OCI-LY7 (cell line): Measurements from ENCODE around the gene OR7G2. TPM values are rescaled to one million over a fixed set of nuclear protein-coding genes. Genes with fewer than 3 reads are reported as not detected.
"Not testable (repeated sequence)": the region's sequence is repeated elsewhere in the genome, so short reads cannot be mapped to it uniquely, and the experiment has no call there.

Experiments used
- BruUV-seq: library from RNA; stranded (reverse); fragments of 400-500 nt; replicated peaks from 2 replicates; lab custom pipeline; 2021; lab: Mats Ljungman, UMichigan
- CTCF ChIA-PET: fragments of 300-600 bp; sonication (Branson Sonifier 250); formaldehyde crosslinking; loops from one replicate; lab custom pipeline; 2022; ENCODE audit warnings: antibody characterized with exemption; ENCODE audit not compliant: unreplicated experiment; lab: Charles Lee
- POLR2A ChIA-PET: fragments of 300-600 bp; sonication (Branson Sonifier 250); formaldehyde crosslinking; loops from one replicate; lab custom pipeline; 2022; ENCODE audit warnings: antibody characterized with exemption; lab: Charles Lee
- DNase-seq: peaks from one replicate; pipeline ENCODE4 v3.0.0-alpha.2; 2015; ENCODE audit warnings: low spot score
- H2AFZ ChIP-seq: fragments of 200-600 bp; sonication (generic), shearing (Covaris generic); 2 replicates; pipeline ENCODE4 v1.6.1; 2014; ENCODE audit warnings: mild to moderate bottlenecking, antibody characterized with exemption, low read length, moderate library complexity
- H3K27ac ChIP-seq: fragments of 200-600 bp; sonication (generic); 2 replicates; pipeline ENCODE4 v1.5.1; 2014; ENCODE audit warnings: mixed run types, low read depth, mild to moderate bottlenecking, moderate library complexity, low read length, inconsistent platforms; ENCODE audit not compliant: poor library complexity, severe bottlenecking
- H3K36me3 ChIP-seq: fragments of 200-600 bp; sonication (generic); 2 replicates; pipeline ENCODE4 v1.6.1; 2014; ENCODE audit warnings: mild to moderate bottlenecking, antibody characterized with exemption, low read length, moderate library complexity, mixed read lengths; ENCODE audit not compliant: insufficient read depth
- H3K4me1 ChIP-seq: fragments of 200-600 bp; sonication (generic); 2 replicates; pipeline ENCODE4 v1.5.1; 2014; ENCODE audit warnings: mild to moderate bottlenecking, low read length; ENCODE audit not compliant: insufficient read depth, poor library complexity, severe bottlenecking
- H3K4me2 ChIP-seq: fragments of 200-600 bp; sonication (generic); 2 replicates; pipeline ENCODE4 v1.6.1; 2014; ENCODE audit warnings: mild to moderate bottlenecking, low read length
- H3K4me3 ChIP-seq: fragments of 200-600 bp; sonication (generic); 2 replicates; pipeline ENCODE4 v1.5.1; 2014; ENCODE audit warnings: mild to moderate bottlenecking, low read depth, low read length; ENCODE audit not compliant: poor library complexity, severe bottlenecking
- H3K79me2 ChIP-seq: fragments of 200-600 bp; sonication (generic); 2 replicates; pipeline ENCODE4 v1.6.1; 2016; ENCODE audit warnings: low read depth, mild to moderate bottlenecking, low read length, moderate library complexity, mixed read lengths; ENCODE audit not compliant: insufficient read depth
- H3K9me2 ChIP-seq: fragments of 200-600 bp; sonication (generic); 2 replicates; pipeline ENCODE4 v1.6.1; 2016; ENCODE audit warnings: mild to moderate bottlenecking, low read length, mixed read lengths; ENCODE audit not compliant: insufficient read depth
- H3K9me3 ChIP-seq: fragments of 200-600 bp; sonication (generic); 2 replicates; pipeline ENCODE4 v1.6.1; 2014; ENCODE audit warnings: mild to moderate bottlenecking, mixed run types, low read length, mixed read lengths
- H4K20me1 ChIP-seq: fragments of 200-600 bp; sonication (generic); 2 replicates; pipeline ENCODE4 v1.6.1; 2014; ENCODE audit warnings: mild to moderate bottlenecking, antibody characterized with exemption, low read length, moderate library complexity, mixed read lengths; ENCODE audit not compliant: insufficient read depth
- CTCF ChIP-seq: fragments of 200-600 bp; sonication (generic); conservative IDR thresholded peaks from 2 replicates; pipeline ENCODE4 v1.5.1; 2014; ENCODE audit warnings: mild to moderate bottlenecking, antibody characterized with exemption, low read length, moderate library complexity, mixed read lengths
- EZH2phosphoT487 ChIP-seq: fragments of 200-600 bp; sonication (generic); IDR thresholded peaks from 2 replicates; pipeline ENCODE4 v1.6.1; 2018; ENCODE audit warnings: low read depth, borderline replicate concordance, mild to moderate bottlenecking, mixed run types, antibody characterized with exemption, low read length, moderate library complexity, mixed read lengths
- intact Hi-C: fragments of 100-400 bp; cut with micrococcal nuclease; formaldehyde crosslinking; loops from one replicate; pipeline ENCODE4 v1.10.0; 2022; ENCODE audit not compliant: unreplicated experiment
- total RNA-seq, 2 experiments: library from RNA; depleted of rRNA in 1 of 2; stranded (reverse); fragments of >200 nt in 1 of 2; shearing (Covaris generic) in 1 of 2; gene quantifications; 2 replicates each; pipeline ENCODE4 v1.2.3, GENCODE V29; 2014 to 2022

The OR7G2 gene
- total RNA-seq, 2 experiments from 2014 or later: not detected

- no peaks in the 10 kb centered on the region for H3K79me2 ChIP-seq
- BruUV-seq: no TSS peak
- TF ChIP-seq CTCF: no peak
- no peak for TF ChIP-seq EZH2phosphoT487
- ChIA-PET POLR2A (no interaction called here), CTCF (no interaction called here)
- H3K4me2 ChIP-seq: no peak overlapping the region
- no peaks in the 10 kb centered on the region for H3K9me2 ChIP-seq
- no peak overlapping the region for H2AFZ ChIP-seq
- no peak overlapping the region for H3K4me3 ChIP-seq
- H3K9me3 ChIP-seq: no peaks in the 10 kb centered on the region
- DNase-seq: no peak
- H3K4me1 ChIP-seq: no peaks in the 10 kb centered on the region
- no peak overlapping the region for H3K27ac ChIP-seq
- intact Hi-C loops: loop anchor here (5.0 kb wide), 1 partner anchor 420 kb away; no protein-coding TSS in a partner anchor
- no peaks in the 10 kb centered on the region for H3K36me3 ChIP-seq
- H4K20me1 ChIP-seq: no peaks in the 10 kb centered on the region
Measured at GRCh38 chr19:9076901-9077300, 30.4 kb downstream of the OR7G2 start.

- ChIA-PET CTCF (no interaction called here), POLR2A (no interaction called here)
- no peak for DNase-seq
- Histone ChIP-seq H3K27ac (no peak overlapping the region), H3K4me1 (no peaks in the 10 kb centered on the region), H3K9me2 (no peaks in the 10 kb centered on the region), H2AFZ (no peak overlapping the region), H4K20me1 (no peaks in the 10 kb centered on the region), H3K4me3 (no peak overlapping the region), H3K79me2 (no peaks in the 10 kb centered on the region), H3K36me3 (no peaks in the 10 kb centered on the region), H3K4me2 (no peak overlapping the region), H3K9me3 (no peaks in the 10 kb centered on the region)
- no peak for TF ChIP-seq CTCF
- no peak for TF ChIP-seq EZH2phosphoT487
- no TSS peak for BruUV-seq
- intact Hi-C loops: loop anchor here (5.0 kb wide), 1 partner anchor 418 kb away; no protein-coding TSS in a partner anchor
Measured at GRCh38 chr19:9075064-9075949, 32.0 kb downstream of the OR7G2 start.

- Histone ChIP-seq H2AFZ (no peak overlapping the region), H3K4me1 (no peaks in the 10 kb centered on the region), H3K27ac (no peak overlapping the region), H3K4me3 (no peak overlapping the region), H3K9me2 (no peaks in the 10 kb centered on the region), H3K79me2 (no peaks in the 10 kb centered on the region), H4K20me1 (no peaks in the 10 kb centered on the region), H3K4me2 (no peak overlapping the region), H3K9me3 (no peaks in the 10 kb centered on the region), H3K36me3 (no peaks in the 10 kb centered on the region)
- no peak for TF ChIP-seq CTCF
- no peak for TF ChIP-seq EZH2phosphoT487
- no peak for DNase-seq
- POLR2A ChIA-PET: no interaction called here
- CTCF ChIA-PET: no interaction called here
- intact Hi-C loops: no loop called here
- no TSS peak for BruUV-seq
Measured at GRCh38 chr19:9073806-9074205, 33.5 kb downstream of the OR7G2 start.

- H3K4me1 ChIP-seq, H4K20me1 ChIP-seq, H3K9me3 ChIP-seq, H3K27ac ChIP-seq, H3K79me2 ChIP-seq, H3K4me3 ChIP-seq, POLR2A ChIA-PET, BruUV-seq, intact Hi-C loops, H3K9me2 ChIP-seq, H3K4me2 ChIP-seq, H3K36me3 ChIP-seq, H2AFZ ChIP-seq, DNase-seq, CTCF ChIA-PET: not testable (repeated sequence)
Measured at GRCh38 chr19:9071720-9072119, 35.6 kb downstream of the OR7G2 start.
